Urinary bladder (tissue), 4 donors: ENCODE measurements around the gene SH3PXD2A. TPM values are rescaled to one million over a fixed set of nuclear protein-coding genes. Genes with fewer than 3 reads are reported as not detected.
"Not testable (repeated sequence)": the region's sequence is repeated elsewhere in the genome, so short reads cannot be mapped to it uniquely, and the experiment has no call there.

Experiments used
- DNase-seq: peaks from one replicate; pipeline ENCODE4 v3.0.0-alpha.2; 2015; ENCODE audit errors: extremely low spot score
- H3K27ac ChIP-seq: one replicate; pipeline ENCODE4 v1.5.1; 2013; ENCODE audit warnings: low read depth, mild to moderate bottlenecking, moderate library complexity
- H3K36me3 ChIP-seq: one replicate; pipeline ENCODE4 v1.6.1; 2013; ENCODE audit warnings: mild to moderate bottlenecking, moderate library complexity; ENCODE audit not compliant: insufficient read depth
- H3K4me1 ChIP-seq: one replicate; pipeline ENCODE4 v1.6.1; 2013; ENCODE audit warnings: mild to moderate bottlenecking, moderate library complexity; ENCODE audit not compliant: insufficient read depth
- H3K4me3 ChIP-seq: one replicate; pipeline ENCODE4 v1.5.1; 2013; ENCODE audit warnings: low read depth, low read length
- WGBS: extraction: QIAGEN DNeasy Blood & Tissue Kit; methylation state at CpG from one replicate; pipeline ENCODE4 v1.1.7; 2013; 5-methylcytosine and 5-hydroxymethylcytosine counted together
- polyA plus RNA-seq: library from polyadenylated mRNA; stranded (reverse); fragments of 200-250 nt; gene quantifications from one replicate; pipeline ENCODE4 v1.2.3, GENCODE V29; 2013
- total RNA-seq: library from RNA; depleted of rRNA; stranded (reverse); fragments of >200 nt; gene quantifications from one replicate; pipeline ENCODE4 v1.2.3, GENCODE V29; 2014
- donor health status: healthy with polysubstance abuse.
- donor health status: healthy.

The SH3PXD2A gene
- total and polyA plus RNA-seq, 2 donors = 29.6 to 56.9 TPM

GRCh38 chr10:103772846-103773245 is 82.5 kb downstream of the SH3PXD2A start:
- not testable (repeated sequence) for H3K36me3 ChIP-seq, H3K4me3 ChIP-seq, H3K4me1 ChIP-seq, DNase-seq
- WGBS = 55% methylated on average over 13 of the region's 13 CpGs
- peak overlapping the region; percentile 76 for H3K27ac ChIP-seq

DNA sequence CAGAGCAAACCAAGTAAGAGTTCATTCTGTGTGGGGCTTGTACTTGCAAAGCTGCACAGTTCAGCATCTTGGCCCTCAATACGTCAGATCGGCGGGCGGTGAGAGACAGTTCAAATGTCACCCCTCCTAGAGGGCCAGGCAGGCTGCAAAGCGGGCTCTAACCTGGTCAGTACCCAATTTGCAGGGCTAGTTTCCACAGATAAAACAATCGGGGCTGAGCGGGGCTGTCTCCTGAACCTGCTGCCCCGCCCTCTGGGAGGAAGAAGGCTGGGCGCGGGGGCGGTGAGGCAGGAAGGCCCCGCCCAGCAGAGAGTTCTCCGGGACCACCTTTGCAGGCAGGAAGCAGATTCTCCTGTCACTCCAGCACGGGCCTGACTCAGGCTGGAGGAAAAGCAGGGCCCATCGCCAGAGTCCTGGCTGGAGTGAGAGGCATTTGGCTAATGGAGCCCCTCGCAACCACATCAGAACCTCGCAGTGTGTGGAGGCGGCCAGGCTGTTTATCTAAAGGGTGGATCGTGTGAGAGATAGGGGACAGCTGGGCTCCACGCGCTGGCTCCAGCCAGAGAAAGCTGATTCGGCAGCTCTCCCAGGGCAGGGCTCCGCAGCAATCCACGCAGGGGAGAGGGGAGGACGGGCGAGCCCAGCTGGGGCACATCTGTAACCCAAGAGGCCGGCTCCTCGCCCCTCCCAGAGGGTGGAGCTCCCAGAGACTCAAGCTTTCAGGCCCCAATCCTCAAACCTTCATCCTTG is 83.1 kb downstream of the SH3PXD2A start:
- Histone ChIP-seq H3K4me1 (no peaks in the 10 kb centered on the region), H3K36me3 (no peaks in the 10 kb centered on the region), H3K4me3 (peak overlapping the region; percentile 2), H3K27ac (peak overlapping the region; percentile 76)
- WGBS = 2% methylated on average over 28 of the region's 28 CpGs
- peak; percentile 85 for DNase-seq

- over 99% methylated on average over 2 of the region's 2 CpGs for WGBS
- Histone ChIP-seq H3K4me1 (no peaks in the 10 kb centered on the region), H3K27ac (no peak overlapping the region), H3K4me3 (no peak overlapping the region), H3K36me3 (no peaks in the 10 kb centered on the region)
- DNase-seq = no peak
Observed at GRCh38 chr10:103770139-103770538, 85.2 kb downstream of the SH3PXD2A start.

GRCh38 chr10:103769176-103769575 is 86.2 kb downstream of the SH3PXD2A start:
- Histone ChIP-seq H3K4me1 (no peaks in the 10 kb centered on the region), H3K36me3 (no peaks in the 10 kb centered on the region), H3K4me3 (no peak overlapping the region), H3K27ac (no peak overlapping the region)
- WGBS = 95% methylated on average over 10 of the region's 10 CpGs
- no peak for DNase-seq

DNA sequence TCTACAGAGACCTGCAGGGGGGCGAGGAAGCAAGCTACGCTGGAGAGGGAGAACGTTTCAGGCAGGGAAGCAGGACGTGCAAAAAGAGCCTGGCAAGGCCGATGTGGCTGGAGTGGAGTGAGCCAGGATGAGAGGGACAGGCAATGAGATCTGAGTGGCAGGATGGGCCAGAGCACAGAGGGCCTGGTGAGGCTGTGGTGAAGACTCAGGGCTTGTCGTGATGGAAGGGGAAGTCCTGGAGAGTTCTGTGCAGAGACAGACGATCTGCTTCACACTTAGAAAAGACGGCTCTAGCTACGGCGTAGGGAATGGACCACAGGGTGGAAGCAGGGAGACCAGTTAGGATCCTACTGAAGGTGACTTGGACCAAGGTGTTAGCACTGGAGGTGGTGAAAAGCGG is 87.0 kb downstream of the SH3PXD2A start:
- no peaks in the 10 kb centered on the region for H3K4me1 ChIP-seq
- H3K27ac ChIP-seq = no peak overlapping the region
- no peaks in the 10 kb centered on the region for H3K36me3 ChIP-seq
- WGBS = 89% methylated on average over 11 of the region's 11 CpGs
- no peak for DNase-seq
- no peak overlapping the region for H3K4me3 ChIP-seq

DNA sequence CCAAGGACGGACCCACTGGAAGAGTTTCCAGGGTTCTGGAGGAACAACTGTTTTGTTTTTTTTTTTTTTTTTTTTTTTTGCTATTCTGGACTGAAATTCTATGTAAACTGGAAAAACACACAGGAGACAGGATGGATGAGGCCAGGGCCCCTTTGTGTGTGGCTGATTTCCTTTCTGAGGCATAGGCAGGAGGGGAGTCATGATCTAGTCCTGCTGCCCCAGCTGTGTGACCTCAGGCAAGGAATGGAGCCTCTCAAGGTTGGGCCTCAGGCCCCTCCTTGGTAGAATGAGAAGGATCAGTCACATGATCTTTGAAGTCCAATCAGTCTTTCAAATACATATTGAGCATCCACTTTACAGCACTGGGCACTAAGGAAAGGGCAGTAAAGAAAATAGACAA is 87.6 kb downstream of the SH3PXD2A start:
- WGBS = 38% methylated on average over 1 of the region's 1 CpG
- no peak for DNase-seq
- Histone ChIP-seq H3K36me3 (no peaks in the 10 kb centered on the region), H3K4me3 (no peak overlapping the region), H3K4me1 (no peaks in the 10 kb centered on the region), H3K27ac (no peak overlapping the region)

DNA sequence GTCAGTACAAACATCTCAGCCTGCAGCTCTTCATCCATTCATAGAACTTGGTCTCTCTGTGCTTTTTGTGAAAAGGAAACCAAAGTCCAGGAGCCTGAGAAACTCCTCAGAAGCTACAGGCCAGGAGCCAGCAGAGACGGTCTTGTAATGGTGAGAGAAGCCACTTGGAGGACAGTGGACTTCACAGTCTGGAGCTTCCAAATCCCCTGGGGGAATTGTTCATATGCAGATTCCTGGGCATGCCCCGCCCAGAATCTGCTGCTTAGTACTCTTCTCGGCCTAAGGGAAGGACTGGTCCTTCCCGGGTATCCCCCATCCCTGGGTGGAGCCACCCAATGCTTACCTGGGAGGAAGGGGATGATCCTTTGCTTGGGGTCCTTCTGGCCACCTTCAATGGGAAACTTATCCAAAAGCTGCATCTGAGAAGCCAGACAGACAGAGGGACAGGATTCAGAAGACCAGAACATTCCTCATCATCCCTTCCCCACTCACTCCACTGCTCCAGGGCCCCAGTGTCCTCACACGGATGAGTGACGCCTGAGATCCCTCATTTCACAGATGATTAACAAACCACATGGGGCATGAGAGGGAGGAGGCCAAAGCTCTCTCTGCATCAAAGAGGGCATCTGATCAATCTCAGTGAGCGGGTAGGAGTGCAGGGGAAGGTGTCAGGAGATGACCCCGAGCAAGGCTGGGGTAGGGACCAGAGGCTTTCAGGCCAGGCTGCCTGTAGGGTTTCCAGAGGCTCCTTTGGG is 88.4 kb downstream of the SH3PXD2A start:
- H3K4me3 ChIP-seq = no peak overlapping the region
- no peak for DNase-seq
- no peaks in the 10 kb centered on the region for H3K4me1 ChIP-seq
- 87% methylated on average over 8 of the region's 8 CpGs for WGBS
- H3K27ac ChIP-seq = no peak overlapping the region
- H3K36me3 ChIP-seq = no peaks in the 10 kb centered on the region

DNA sequence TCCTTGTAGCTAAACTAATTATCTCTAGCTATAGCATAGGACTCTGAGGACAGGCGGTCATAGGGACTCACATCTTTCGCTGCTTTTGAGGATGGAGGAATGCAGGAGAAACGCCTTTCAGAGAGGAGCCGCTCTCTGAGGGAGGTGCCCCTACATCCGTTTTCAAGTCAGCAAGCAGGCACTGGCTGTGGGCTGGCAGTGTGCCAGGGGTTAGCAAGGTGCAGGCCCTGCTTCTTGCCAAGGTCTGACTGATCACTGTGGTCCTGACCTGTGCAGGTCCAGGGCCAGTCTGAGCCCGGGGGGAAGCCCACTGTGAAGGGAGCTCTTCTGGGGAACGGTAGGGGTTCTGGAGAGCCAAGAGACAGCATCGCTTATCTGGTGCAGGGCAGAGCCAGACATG is 89.4 kb downstream of the SH3PXD2A start:
- Histone ChIP-seq H3K4me3 (no peak overlapping the region), H3K36me3 (no peaks in the 10 kb centered on the region), H3K4me1 (no peaks in the 10 kb centered on the region), H3K27ac (no peak overlapping the region)
- no peak for DNase-seq
- WGBS = 67% methylated on average over 8 of the region's 8 CpGs

DNA sequence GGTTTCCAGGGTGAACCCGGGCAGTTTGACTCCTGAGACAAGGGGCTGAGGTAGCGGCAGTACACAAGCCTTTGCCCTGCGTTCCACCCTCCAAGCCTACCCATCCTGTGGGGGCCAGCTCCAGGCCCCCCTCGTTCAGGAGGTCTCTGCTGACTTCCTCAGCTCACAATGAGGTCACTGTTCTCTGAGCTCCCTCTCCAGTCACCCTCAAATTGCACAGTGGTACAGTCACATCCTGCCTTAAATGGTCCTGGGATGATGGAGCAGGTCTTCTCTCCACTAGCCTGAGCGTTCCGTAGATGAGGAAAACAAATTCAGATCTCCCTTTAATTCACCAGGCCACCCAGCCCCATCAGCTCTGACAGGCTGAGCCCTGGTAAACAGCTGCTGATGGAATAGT is 90.2 kb downstream of the SH3PXD2A start:
- Histone ChIP-seq H3K36me3 (no peaks in the 10 kb centered on the region), H3K4me1 (no peaks in the 10 kb centered on the region), H3K4me3 (no peak overlapping the region), H3K27ac (no peak overlapping the region)
- 86% methylated on average over 6 of the region's 6 CpGs for WGBS
- DNase-seq = no peak

- H3K4me3 ChIP-seq = no peak overlapping the region
- no peak for DNase-seq
- H3K36me3 ChIP-seq = no peaks in the 10 kb centered on the region
- 86% methylated on average over 7 of the region's 7 CpGs for WGBS
- no peaks in the 10 kb centered on the region for H3K4me1 ChIP-seq
- no peak overlapping the region for H3K27ac ChIP-seq
Observed at GRCh38 chr10:103764296-103765088, 90.9 kb downstream of the SH3PXD2A start.

DNA sequence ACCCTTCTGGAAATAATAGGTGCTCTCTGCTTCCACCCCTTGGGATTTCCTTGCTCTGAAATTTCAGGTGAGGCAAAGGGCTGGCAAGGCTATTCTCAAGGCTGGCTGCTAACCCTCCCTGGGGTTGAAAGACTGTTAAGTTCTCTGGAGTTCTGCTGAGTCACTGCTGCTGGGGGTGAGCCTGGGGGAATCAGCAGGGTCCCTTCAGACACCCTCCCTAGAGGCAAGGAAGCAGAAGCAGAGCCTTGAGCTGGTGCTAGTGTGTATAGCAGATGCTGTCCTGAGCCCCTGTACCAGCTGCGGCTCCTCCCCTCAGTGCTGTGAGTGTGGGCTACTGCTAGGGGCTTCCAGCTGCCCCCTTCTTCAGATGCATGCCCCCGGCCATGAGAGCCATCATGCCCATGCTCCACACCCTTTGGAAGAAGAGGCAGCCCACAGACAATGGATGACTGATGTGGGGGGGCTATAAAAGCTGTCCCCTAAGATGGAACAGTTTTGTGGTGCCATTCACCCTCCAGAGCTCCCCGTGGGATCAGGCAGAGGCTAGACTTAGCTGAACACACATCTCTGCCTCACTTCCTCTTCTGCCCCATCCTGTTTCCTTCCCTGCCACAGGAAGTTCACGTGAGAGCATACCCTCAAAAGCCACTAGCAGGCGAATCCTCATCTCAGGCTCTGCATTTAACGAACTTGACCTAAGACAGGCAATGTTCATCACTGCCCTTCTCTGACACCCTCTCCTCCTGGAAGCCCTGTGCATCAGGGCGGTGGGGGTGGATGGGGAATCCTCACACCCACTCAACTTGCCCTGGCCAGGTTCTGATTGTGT is 91.8 kb downstream of the SH3PXD2A start:
- DNase-seq = no peak
- 85% methylated on average over 7 of the region's 7 CpGs for WGBS
- Histone ChIP-seq H3K4me1 (no peaks in the 10 kb centered on the region), H3K27ac (no peak overlapping the region), H3K4me3 (no peak overlapping the region), H3K36me3 (no peaks in the 10 kb centered on the region)

GRCh38 chr10:103762916-103763315 is 92.5 kb downstream of the SH3PXD2A start:
- Histone ChIP-seq H3K27ac (no peak overlapping the region), H3K36me3 (no peaks in the 10 kb centered on the region), H3K4me1 (no peaks in the 10 kb centered on the region), H3K4me3 (no peak overlapping the region)
- 95% methylated on average over 2 of the region's 2 CpGs for WGBS
- DNase-seq = no peak

- Histone ChIP-seq H3K4me1 (no peaks in the 10 kb centered on the region), H3K36me3 (no peaks in the 10 kb centered on the region), H3K27ac (no peak overlapping the region), H3K4me3 (no peak overlapping the region)
- WGBS = 91% methylated on average over 4 of the region's 4 CpGs
- DNase-seq = no peak
Observed at GRCh38 chr10:103762162-103762561, 93.2 kb downstream of the SH3PXD2A start.
